Mucosa of descending colon (tissue), 3 donors: ENCODE results near the gene HEXA. TPM values are rescaled to one million over a fixed set of nuclear protein-coding genes. Genes with fewer than 3 reads are reported as not detected.

Experiments used
- ATAC-seq: fragments of 200-7000 bp; cut with Tn5 transposase; one replicate; pipeline ENCODE4 v1.9.1; 2020; ENCODE audit warnings: mild to moderate bottlenecking, moderate library complexity
- DNase-seq, 3 donors: peaks; one replicate each; pipeline ENCODE4 v3.0.0-alpha.2; 2020
- H3K36me3 ChIP-seq: fragments of 200-600 bp; one replicate; pipeline ENCODE4 v1.8.0; 2021; ENCODE audit warnings: low read depth, mild to moderate bottlenecking
- H3K4me1 ChIP-seq: fragments of 200-600 bp; one replicate; pipeline ENCODE4 v1.8.0; 2021; ENCODE audit warnings: low read depth, mild to moderate bottlenecking
- H3K4me3 ChIP-seq: fragments of 200-600 bp; one replicate; pipeline ENCODE4 v1.8.0; 2021; ENCODE audit warnings: mild to moderate bottlenecking
- H3K9me3 ChIP-seq: fragments of 200-600 bp; one replicate; pipeline ENCODE4 v1.8.0; 2021; ENCODE audit warnings: mild to moderate bottlenecking
- CTCF ChIP-seq: fragments of 200-600 bp; IDR thresholded peaks from one replicate; pipeline ENCODE4 v1.8.0; 2022; ENCODE audit warnings: antibody characterized with exemption, mild to moderate bottlenecking
- intact Hi-C, 2 donors: fragments of 100-400 bp; cut with DNase I in 1 of 2; cut with micrococcal nuclease in 1 of 2; formaldehyde crosslinking; loops; one replicate each; pipeline versions ENCODE4 v1.11.0 to v1.11.1; 2022; cut with DNase I, micrococcal nuclease
- total RNA-seq, 3 donors: library from RNA; stranded (reverse); fragmentation: NEBNext Ultra II Directional in 2 of 3; extraction: Animal tissue kit (Norgen Biotek cat#: 25700) in 2 of 3; gene quantifications; one replicate each; pipeline versions ENCODE4 v1.2.1 to v1.2.4, GENCODE V29; 2021 to 2023
- donor health status: DM: no; HTN: no; CAD: no; lungs with moderate emphysema.
- donor health status: DM: no; HTN: no; CAD: no.
- donor health status: DM: no; HTN: yes; CAD: no.

HEXA gene
- total RNA-seq, 3 donors from 2014 or later, result 81.0 to 105 (median 96.5) TPM

GRCh38 chr15:72334842-72335241 lies 41.0 kb downstream of the HEXA start:
- no peak for ATAC-seq
- no peaks in the 10 kb centered on the region for H3K4me1 ChIP-seq

GRCh38 chr15:72331021-72331420 lies 44.8 kb downstream of the HEXA start:
- Histone ChIP-seq H3K9me3 (no peaks in the 10 kb centered on the region), H3K4me3 (no peak overlapping the region), H3K4me1 (no peaks in the 10 kb centered on the region), H3K36me3 (no peaks in the 10 kb centered on the region)
- intact Hi-C loops, result no loop called here
- DNase-seq (no peak), ATAC-seq (no peak)
- no peak for TF ChIP-seq CTCF

More at GRCh38 chr15:72334842-72335241, 41.0 kb downstream of the HEXA start:
- DNase-seq, result no peak
- no peak for TF ChIP-seq CTCF
- H3K36me3 ChIP-seq, result no peaks in the 10 kb centered on the region
- no peaks in the 10 kb centered on the region for H3K9me3 ChIP-seq
- no peak overlapping the region for H3K4me3 ChIP-seq
- intact Hi-C loops, result no loop called here

- H3K36me3 ChIP-seq, result no peaks in the 10 kb centered on the region
- no peaks in the 10 kb centered on the region for H3K9me3 ChIP-seq
- peaks cover 9% of the 10 kb centered on the region for H3K4me1 ChIP-seq
- DNase-seq (no peak), ATAC-seq (no peak)
- H3K4me3 ChIP-seq, result no peak overlapping the region
- intact Hi-C loops, result no loop called here
- TF ChIP-seq CTCF, result no peak
Observed at GRCh38 chr15:72323752-72324151, 52.1 kb downstream of the HEXA start.

- intact Hi-C loops, result no loop called here
Observed at GRCh38 chr15:72319985-72320671, 55.7 kb downstream of the HEXA start, which contains the start of gene CELF6. Gene CELF6 (minus strand): TSS chr15:72320157. CDS start chr15:72319874, 283 bp downstream.

GRCh38 chr15:72319360-72319984 lies 56.3 kb downstream of the HEXA start:
- Histone ChIP-seq H3K9me3 (no peaks in the 10 kb centered on the region), H3K4me1 (peaks cover 9% of the 10 kb centered on the region), H3K4me3 (no peak overlapping the region), H3K36me3 (no peaks in the 10 kb centered on the region)
- TF ChIP-seq CTCF, result no peak
- intact Hi-C loops, result no loop called here
- DNase-seq, result peak; percentile 66 to 83 (median 74)
- ATAC-seq, result peak; percentile 90

More at GRCh38 chr15:72319985-72320671, 55.7 kb downstream of the HEXA start, which contains the start of gene CELF6:
- H3K4me3 ChIP-seq, result no peak within 1 kb of the TSS
- TF ChIP-seq CTCF, result no peak
- DNase-seq (peak; percentile 71 to 84 (median 80)), ATAC-seq (peak; percentile 90)
- H3K36me3 ChIP-seq, result no peaks in the 10 kb centered on the region
- peaks cover 9% of the 10 kb centered on the region for H3K4me1 ChIP-seq
- no peaks in the 10 kb centered on the region for H3K9me3 ChIP-seq
